ENCODE data around the gene ITIH2. TPM values are rescaled to one million over a fixed set of nuclear protein-coding genes. Genes with fewer than 3 reads are reported as not detected.
"Not testable (repeated sequence)": the region's sequence is repeated elsewhere in the genome, so short reads cannot be mapped to it uniquely, and the experiment has no call there.

The ITIH2 gene, protein sequence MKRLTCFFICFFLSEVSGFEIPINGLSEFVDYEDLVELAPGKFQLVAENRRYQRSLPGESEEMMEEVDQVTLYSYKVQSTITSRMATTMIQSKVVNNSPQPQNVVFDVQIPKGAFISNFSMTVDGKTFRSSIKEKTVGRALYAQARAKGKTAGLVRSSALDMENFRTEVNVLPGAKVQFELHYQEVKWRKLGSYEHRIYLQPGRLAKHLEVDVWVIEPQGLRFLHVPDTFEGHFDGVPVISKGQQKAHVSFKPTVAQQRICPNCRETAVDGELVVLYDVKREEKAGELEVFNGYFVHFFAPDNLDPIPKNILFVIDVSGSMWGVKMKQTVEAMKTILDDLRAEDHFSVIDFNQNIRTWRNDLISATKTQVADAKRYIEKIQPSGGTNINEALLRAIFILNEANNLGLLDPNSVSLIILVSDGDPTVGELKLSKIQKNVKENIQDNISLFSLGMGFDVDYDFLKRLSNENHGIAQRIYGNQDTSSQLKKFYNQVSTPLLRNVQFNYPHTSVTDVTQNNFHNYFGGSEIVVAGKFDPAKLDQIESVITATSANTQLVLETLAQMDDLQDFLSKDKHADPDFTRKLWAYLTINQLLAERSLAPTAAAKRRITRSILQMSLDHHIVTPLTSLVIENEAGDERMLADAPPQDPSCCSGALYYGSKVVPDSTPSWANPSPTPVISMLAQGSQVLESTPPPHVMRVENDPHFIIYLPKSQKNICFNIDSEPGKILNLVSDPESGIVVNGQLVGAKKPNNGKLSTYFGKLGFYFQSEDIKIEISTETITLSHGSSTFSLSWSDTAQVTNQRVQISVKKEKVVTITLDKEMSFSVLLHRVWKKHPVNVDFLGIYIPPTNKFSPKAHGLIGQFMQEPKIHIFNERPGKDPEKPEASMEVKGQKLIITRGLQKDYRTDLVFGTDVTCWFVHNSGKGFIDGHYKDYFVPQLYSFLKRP
- total RNA-seq = not detected in 2 replicates

DNA sequence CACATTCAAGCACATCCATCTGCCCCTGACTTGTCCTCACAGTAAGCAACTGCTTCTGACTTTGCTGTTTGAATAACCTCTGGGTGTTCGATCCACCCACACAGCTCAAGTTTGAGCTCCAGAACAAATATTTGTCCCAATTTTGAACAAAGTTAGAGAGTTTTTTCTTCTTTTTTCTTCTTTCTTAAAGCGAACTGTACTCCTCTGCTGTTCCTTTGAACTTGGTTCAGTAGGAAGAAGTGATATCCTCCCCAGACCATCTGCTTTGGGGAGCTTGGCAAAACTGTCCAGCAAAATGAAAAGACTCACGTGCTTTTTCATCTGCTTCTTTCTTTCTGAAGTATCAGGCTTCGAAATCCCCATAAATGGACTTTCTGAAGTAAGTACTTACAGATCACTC lies at the start of gene ITIH2:
ITIH2 (plus strand) TSS at position 177 of the 400 bp plus-strand sequence; CDS start at position 296, 119 bp downstream.
- intact Hi-C loops (cut with micrococcal nuclease) = no loop called here

DNA sequence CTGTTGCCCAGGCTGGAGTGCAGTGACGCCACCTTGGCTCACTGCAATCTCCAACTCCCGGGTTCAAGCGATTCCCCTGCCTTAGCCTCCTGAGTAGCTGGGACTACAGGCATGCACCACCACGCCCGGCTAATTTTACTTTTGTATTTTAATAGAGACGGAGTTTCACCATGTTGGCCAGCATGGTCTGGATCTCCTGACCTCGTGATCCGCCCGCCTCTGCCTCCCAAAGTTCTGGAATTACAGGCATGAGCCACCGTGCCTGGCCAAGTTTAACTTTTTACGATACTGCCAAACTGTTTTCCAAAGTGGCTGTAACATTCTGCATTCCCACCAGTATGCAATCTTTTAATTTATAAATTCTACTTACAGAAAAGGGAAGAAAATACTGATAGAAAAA lies 46.0 kb upstream of the ITIH2 start:
- intact Hi-C loops (cut with micrococcal nuclease) = not testable (repeated sequence)

DNA sequence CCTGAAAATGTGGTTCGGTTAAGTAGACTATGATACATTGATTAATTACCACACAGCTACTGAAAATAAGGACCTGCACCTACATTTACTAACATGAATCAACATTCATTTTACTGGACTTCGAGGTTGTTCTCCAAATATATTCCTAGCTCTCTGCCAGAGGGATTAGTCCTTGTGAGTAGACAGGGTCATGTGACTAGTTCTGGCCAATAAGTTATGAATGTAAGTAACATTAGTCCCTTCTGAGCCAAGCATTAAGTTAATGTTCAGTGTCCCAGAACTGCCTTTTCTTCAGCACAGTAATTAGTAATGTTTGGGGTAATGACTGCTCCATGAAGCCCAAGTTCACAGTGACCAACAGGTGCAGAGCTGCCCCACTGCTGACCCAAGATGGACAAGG lies 45.6 kb upstream of the ITIH2 start:
- intact Hi-C loops (cut with micrococcal nuclease) = no loop called here

DNA sequence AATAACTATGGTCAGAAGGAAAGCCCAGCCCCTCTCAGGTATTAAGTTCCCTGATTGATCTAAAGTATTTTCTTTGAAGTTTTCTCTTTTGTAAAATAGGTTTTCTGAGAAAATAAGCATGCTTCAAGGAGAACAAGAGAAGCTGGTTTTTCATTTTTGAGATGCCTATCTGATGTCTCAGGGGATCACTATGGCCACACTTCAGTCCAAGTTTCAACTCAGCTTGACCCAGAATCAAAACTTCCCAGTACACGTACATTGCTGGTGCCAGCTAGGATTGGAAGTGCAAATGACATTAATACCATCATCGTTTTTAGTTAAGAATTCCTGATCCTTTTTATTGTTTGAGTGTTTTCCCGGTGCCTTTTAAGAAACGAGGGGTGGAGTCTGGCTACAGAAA lies 43.6 kb upstream of the ITIH2 start:
- intact Hi-C loops (cut with micrococcal nuclease) = no loop called here

DNA sequence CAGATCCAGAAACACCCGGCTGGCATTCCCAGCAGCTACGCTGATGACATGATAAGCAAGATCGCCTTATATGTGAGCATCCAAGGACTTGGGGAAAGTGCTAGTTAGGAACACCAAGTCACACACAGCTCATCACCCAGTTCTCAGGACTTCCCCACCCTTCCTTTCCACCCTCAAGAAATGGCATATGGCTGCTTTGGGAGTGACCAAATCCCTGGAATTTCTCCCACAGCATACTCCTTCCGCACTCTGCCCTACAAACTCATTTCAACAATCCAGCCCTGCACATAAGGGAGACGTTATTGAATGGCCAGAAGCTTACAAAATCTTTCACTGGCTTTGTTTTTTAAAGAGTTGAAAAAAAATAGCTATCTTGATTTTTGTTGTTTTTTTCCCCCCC lies 40.6 kb upstream of the ITIH2 start:
- intact Hi-C loops (cut with micrococcal nuclease) = no loop called here

DNA sequence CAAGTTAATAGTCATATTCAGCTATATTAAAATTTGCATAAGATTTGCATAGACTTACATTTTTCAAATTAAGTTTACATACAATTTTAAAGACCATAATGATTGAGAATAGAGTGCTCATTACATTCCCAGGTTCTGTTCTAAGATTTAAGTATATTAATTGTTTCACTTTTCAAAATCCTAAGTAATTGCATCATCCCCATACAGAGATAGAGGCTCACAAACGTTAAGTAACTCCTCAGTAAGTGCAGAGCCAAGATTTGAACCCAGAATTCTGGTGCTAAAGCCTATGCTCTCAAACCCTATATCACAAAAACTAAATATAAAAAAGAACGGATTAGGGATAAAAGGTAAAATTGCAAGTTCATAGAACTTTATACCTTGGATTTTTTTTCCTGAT lies 38.4 kb upstream of the ITIH2 start:
- intact Hi-C loops (cut with micrococcal nuclease) = no loop called here

DNA sequence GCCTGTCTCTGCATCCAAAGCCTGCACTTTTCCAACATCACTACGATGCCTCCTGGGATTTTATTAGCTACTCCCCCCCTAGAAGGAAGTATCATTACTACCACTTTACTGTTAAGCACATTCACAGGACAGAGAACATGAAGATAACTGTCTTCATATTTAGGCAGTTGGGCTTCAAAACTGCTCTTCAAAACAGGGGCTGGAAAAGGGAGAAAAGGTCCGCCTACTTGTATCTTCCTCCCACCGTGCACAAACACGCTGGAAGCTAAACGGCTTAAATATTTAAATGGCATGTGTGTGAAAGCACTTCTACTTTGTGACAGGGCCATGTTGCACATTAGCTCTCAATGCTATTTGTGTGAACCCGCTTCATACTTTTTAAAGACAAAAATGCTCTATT lies 37.3 kb upstream of the ITIH2 start:
- intact Hi-C loops (cut with micrococcal nuclease) = no loop called here

DNA sequence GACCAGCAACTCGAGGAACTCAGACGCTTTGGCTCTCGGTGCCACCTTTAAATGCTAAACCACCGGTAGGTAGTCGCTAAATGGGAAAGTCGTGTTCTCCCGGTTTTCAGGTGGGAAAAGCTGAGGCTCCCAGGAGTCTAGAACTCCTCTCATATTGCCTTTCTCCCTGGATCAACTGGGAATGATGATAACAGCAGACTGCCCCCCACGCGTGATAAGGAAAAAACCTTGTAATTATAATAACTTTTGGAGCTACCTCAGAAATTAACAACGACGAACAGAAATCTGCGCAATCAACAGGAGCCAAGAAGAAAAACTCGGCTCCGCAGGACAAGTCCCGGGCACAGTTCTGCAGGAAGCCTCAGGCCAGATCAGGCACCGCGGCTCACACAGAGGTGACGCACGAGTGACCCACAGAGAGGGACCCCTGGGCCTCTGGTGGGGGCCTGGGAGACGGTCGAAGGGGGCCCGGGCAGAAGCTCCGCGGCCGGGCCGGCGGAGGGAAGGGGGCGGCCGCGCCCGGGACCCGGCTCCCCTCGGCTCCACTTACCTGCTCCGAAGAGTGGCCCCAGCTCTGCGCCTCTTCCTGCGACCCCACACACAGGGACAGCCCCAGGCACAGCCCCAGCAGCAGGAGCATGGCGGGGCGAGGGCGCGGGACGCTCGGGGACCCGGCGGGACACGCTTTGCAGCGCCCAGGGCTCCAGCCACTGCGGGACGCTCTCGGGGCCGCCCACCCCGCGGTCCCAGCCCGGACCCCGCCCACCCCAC lies 36.7 kb upstream of the ITIH2 start, which contains the start of gene ITIH5:
ITIH5 (minus strand) TSS at position 714 of the 771 bp plus-strand sequence; CDS start at position 640, 74 bp downstream.
- intact Hi-C loops (cut with micrococcal nuclease) = no loop called here

DNA sequence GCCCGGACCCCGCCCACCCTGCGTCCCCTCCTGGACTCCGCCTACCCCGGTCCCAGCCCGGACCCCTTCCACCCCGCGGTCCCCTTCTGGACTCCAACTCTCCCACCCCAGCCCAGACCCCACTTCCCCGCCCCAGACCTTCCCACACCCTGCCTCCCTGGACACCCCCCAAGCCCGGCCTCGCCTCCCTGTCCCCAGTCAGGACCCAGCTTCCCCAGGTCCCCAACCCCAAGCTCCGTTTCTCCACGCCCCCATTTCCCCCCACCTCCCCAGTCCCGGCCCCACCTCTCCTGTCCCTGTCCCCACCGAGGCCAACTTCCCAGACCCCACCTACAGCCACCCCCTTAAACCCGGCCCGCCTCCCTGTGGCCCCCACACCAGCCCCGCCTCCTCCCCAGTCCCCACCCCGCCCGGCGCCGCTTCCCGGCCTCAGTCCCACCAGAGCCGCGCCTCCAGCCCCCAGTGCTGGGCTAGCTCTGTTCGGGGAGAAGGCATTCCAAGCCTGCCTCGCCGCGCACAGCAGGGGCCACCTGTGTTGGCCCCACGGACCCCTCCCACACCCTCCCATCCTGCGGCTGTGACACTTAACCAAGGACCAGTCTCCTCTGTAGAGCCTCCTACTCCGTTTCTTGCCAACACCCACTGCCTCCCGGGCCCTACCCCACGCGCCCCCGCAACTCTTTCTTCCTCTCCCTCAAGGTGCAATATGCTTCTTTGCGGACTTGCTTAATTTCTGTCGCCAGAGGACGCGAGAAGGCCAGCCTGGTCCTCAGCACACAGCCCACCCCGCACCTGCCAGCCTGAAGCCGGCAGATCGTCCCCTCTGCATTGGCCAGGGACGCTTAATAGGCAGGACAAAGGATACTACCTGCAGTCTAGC lies 35.6 kb upstream of the ITIH2 start:
- intact Hi-C loops (cut with micrococcal nuclease) = no loop called here

DNA sequence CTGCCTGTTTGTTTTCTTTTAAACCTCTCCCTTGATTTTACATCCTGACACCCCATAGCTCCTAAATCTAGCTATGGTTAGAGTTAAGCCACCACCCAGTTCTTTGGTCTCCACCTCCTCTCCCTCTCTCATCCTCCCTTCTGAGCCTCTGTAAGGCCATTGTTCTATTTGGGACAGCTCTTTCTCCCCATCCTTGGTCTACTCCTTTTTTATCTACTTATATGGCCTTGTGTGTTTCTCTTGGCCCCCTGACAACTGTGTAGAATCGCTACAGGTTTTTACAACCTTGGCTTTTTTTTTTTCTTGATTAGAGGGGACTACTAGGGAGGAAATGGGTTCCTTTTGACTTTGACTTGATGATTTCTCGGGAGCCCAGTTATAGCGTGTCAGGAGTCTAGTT lies 33.0 kb upstream of the ITIH2 start:
- intact Hi-C loops (cut with micrococcal nuclease) = no loop called here

DNA sequence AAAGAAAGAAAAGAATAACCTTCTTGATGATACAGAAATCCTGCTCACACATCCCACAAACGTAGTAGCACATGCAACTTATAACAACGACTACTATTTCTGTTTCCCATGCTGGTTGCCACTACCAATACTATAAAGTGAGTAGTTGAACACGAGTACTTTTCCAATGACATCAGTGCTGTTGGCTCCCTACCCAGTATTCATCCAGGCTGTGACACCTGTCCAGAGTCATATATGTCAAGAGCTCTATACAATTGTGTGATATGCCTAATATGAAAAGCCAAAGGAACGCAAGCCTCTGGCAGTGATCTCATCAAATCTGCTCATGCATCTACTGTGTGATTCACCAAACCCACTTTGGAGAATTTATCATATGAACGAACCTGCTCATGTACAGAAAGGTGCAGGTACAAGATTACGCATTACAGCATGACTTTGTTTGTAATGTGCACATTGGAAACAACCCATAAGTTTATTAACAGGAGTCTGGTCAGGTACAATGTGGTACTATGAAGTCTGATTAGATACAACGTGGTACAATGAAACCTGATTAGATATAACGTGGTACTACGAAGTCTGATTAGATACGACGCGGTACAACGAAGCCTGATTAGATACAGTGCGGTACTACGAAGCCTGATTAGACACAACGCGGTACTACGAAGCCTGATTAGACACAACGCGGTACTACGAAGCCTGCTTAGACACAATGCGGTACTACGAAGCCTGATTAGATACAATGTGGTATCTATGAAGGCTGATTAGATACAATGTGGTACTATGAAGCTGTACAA lies 30.6 kb upstream of the ITIH2 start:
- intact Hi-C loops (cut with micrococcal nuclease) = no loop called here

DNA sequence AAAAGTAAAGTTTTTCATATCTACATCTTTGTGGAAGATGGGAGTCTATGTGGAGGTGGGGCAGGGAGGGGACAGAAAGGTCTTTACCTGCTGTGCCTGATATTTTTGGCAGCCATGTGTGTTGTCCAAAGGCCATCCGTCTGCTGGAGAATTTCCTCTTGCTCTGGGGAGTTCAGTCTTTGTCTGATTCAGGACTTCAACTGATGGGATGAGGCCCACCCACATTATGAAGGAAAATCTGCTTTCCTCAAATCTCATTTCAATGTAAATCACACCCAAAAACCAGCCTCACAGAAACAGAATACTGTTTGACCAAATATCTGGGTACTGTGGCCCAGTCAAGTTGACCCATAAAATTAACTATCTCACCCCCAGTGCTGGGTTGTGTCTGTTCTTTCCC lies 23.9 kb upstream of the ITIH2 start:
- intact Hi-C loops (cut with micrococcal nuclease) = no loop called here

DNA sequence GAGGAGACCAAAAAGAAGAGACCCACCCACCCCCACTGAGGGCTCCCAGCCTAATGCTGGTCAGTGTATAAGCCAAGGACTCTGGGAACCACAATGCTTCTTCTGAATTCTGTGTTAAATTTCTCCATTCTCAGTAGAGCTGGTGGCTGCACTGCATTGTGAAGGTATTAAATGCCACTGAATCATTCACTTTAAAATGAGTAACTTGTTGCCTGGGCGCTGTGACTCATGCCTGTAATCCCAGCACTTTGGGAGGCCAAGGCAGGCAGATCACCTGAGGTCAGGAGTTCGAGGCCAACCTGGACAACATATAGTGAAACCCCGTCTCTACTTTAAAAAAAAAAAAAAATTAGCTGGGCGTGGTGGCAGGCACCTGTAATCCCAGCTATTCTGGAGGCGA lies 23.0 kb upstream of the ITIH2 start:
- intact Hi-C loops (cut with micrococcal nuclease) = loop anchor here (10.0 kb wide), 1 partner anchor 995 kb away; no protein-coding TSS in a partner anchor

DNA sequence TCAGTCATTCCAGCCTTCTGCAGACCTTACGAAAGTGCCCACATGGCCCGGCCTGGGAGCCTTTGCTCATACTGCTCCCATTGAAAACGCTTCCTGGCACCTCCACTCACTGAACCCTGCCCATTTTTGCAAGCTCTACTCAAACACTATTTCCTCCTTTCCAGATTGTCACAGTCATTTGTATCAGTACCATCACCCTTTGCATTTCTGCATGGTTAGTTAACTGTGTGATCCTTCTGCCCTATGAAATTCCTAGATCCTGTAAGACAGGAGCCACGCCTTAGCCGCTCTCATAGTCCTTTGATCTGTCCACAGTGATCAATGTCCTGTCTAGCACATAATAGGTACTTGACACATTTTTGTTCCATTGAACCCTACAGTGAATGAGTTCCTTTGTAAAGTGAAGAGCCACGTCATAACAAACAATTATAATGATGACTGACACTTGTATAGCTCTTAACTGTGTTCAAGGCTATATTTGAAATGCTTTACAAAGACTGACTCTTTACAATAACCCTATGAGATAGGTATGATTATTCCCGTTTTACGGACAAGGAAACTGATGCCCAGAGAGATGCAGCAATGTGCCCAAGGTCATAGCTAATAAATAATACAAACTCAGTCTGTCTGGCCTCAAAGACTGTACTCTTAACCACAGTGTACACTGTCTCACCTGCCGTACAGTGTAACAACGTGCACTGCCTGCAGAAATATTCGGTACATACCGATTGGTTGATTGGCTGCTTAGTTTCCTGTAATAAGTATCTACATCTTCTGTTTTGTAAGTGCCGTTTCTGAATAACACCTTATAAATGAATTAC lies 16.6 kb upstream of the ITIH2 start:
- intact Hi-C loops (cut with micrococcal nuclease) = loop anchor here (1.0 to 10.0 kb wide), 10 partner anchors 161 to 1616 kb away; partner anchors contain the start of gene SFMBT2

DNA sequence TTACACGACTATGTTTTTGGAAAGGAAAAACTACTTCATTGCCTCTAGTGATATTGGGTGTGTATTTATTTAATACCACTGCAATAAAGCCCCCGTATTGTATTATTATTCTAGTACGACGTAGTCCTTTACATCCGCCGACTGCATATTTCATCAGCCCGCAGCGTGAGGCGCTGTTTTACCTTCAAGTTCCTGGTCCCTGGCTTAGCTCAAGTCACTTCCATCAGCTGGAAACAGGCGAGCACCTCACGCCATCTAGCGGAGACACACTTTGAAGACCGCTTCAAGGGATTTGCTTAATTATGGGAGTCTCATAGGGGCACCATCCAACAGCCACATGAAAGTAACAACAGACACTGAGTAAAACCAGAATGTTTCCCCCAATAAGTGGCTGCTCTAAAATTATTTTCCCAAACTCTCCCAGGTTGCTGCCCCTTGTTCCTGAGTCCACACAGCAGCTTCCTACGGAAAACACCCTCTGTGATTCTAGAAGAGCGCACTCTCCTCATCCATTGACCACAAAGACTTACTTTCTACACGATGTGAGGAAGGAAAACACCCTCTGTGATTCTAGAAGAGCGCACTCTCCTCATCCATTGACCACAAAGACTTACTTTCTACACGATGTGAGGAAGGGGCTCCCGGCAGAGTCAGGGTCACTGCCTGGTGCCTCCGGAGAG lies 15.7 kb upstream of the ITIH2 start:
- intact Hi-C loops (cut with micrococcal nuclease) = loop anchor here (1.0 to 10.0 kb wide), 10 partner anchors 162 to 1615 kb away; partner anchors contain the start of gene SFMBT2

DNA sequence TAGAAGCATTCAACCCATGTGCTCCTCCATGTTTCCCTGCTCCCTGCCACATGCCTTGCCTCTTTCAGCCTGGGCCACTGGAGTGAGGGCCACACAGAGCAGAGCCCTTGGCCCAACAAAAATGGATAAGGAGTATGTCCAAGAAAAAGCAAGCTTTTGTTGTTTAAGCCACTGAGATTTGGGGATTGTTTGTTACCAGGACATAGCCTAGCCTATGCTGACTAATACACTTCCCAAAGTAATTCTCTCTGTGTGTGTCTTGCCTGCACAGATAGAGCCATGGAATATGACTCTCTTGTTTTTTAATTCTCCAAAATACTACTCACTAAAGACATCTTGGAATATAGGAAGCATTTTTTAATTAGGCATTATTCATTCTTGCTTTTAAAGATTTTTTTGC lies 13.5 kb upstream of the ITIH2 start:
- intact Hi-C loops (cut with micrococcal nuclease) = loop anchor here (10.0 kb wide), 1 partner anchor 1005 kb away; no protein-coding TSS in a partner anchor

DNA sequence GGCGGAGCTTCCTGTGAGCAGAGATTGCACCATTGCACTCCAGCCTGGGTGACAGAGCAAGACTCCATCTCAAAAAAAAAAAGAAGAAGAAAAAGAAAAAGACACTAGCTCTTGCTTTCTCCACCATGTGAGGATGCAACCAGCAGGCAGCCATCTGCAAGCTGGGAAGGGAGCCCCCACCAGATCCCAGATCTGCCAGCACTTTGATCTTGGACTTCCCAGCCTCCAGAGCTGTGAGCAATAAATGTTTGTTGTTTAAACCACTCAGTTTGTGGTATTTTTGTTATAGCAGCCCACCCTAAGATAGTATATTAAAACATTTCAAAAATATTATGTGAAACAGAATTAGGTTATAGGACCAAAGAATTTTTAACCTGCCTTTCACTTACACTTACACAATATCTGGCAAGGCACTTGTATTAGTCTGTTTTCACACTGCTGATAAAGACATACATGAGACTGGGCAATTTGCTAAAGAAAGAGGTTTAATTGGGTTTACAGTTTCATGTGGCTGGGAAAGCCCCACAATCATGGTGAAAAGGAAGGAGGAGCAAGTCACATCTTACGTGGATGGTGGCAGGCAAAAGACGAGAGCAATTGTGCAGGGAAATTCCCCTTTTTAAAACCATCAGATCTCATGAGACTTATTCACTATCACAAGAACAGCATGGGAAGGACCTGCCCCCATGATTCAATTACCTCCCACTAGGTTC lies 12.1 kb upstream of the ITIH2 start:
- intact Hi-C loops (cut with micrococcal nuclease) = loop anchor here (1.0 kb wide), 1 partner anchor 97 kb away; the partner anchor contains the start of gene ATP5F1C

Measured in T-helper 1 cell treated with Interleukin-12 subunit alpha and Interleukin-12 subunit beta and Interleukin-4 antibody, amounts not matched to agents 30 ng/mL and 1 ng/mL, for 36 hours (primary cell).